ENCODE data around the gene EPHA2. TPM values are rescaled to one million over a fixed set of nuclear protein-coding genes. Genes with fewer than 3 reads are reported as not detected.

EPHA2 gene
- total RNA-seq, 1 experiment from 2014 or later = 91.6 TPM

- no TSS peak for BruUV-seq (replicated peaks)
- Histone ChIP-seq H3K4me1 (ENCODE audit: insufficient read depth, low read length, poor library complexity, severe bottlenecking) (peaks cover 63% of the 10 kb centered on the region), H3K27me3 (replicated peaks; ENCODE audit: insufficient read depth, low read depth, low read length, poor library complexity) (no peaks in the 10 kb centered on the region), H3K4me3 (ENCODE audit: low read depth, low read length, poor library complexity, severe bottlenecking) (no peak overlapping the region), H3K36me3 (ENCODE audit: insufficient read depth, low read length, poor library complexity, severe bottlenecking) (peaks cover 33% of the 10 kb centered on the region), H3K9me3 (ENCODE audit: low read depth, low read length, poor library complexity, severe bottlenecking) (no peaks in the 10 kb centered on the region), H3K27ac (ENCODE audit: low read depth, low read length, poor library complexity, severe bottlenecking) (peak overlapping the region; percentile 77)
- no peak for TF ChIP-seq EZH2 (IDR thresholded peaks at IDR 0.05; ENCODE audit: borderline replicate concordance, low read depth, low read length, poor library complexity, severe bottlenecking)
- TF ChIP-seq CTCF (conservative IDR thresholded peaks at IDR 0.05; ENCODE audit: low read depth, low read length) = no peak
- intact Hi-C loops (cut with micrococcal nuclease; ENCODE audit: unreplicated experiment) = no loop called here
- ChIA-PET POLR2A (ENCODE audit: low non-redundant PET) (interaction anchor here (0.5 kb wide), 1 partner anchor 116 kb away, joined by 3 read pairs; no protein-coding TSS in a partner anchor), CTCF (interaction anchor here (0.5 kb wide), 1 partner anchor 89 kb away, joined by 9 read pairs; no protein-coding TSS in a partner anchor)
- DNase-seq (ENCODE audit: low spot score) = peak; percentile 92
These were observed 14.1 kb downstream of the EPHA2 start for GRCh38 chr1:16141573-16142336.

GRCh38 chr1:16140068-16140596 is 15.7 kb downstream of the EPHA2 start:
- peaks cover 47% of the 10 kb centered on the region for H3K4me1 ChIP-seq (ENCODE audit: insufficient read depth, low read length, poor library complexity, severe bottlenecking)
- CTCF ChIA-PET = no interaction called here
- intact Hi-C loops (cut with micrococcal nuclease; ENCODE audit: unreplicated experiment) = no loop called here
- no peak for DNase-seq (ENCODE audit: low spot score)
- H3K27me3 ChIP-seq (replicated peaks; ENCODE audit: insufficient read depth, low read depth, low read length, poor library complexity) = no peaks in the 10 kb centered on the region
- H3K27ac ChIP-seq (ENCODE audit: low read depth, low read length, poor library complexity, severe bottlenecking) = peak overlapping the region; percentile 77
- H3K36me3 ChIP-seq (ENCODE audit: insufficient read depth, low read length, poor library complexity, severe bottlenecking) = peaks cover 34% of the 10 kb centered on the region
- BruUV-seq (replicated peaks) = no TSS peak
- POLR2A ChIA-PET (ENCODE audit: low non-redundant PET) = no interaction called here
- no peak for TF ChIP-seq CTCF (conservative IDR thresholded peaks at IDR 0.05; ENCODE audit: low read depth, low read length)
- no peak for TF ChIP-seq EZH2 (IDR thresholded peaks at IDR 0.05; ENCODE audit: borderline replicate concordance, low read depth, low read length, poor library complexity, severe bottlenecking)
- no peaks in the 10 kb centered on the region for H3K9me3 ChIP-seq (ENCODE audit: low read depth, low read length, poor library complexity, severe bottlenecking)
- H3K4me3 ChIP-seq (ENCODE audit: low read depth, low read length, poor library complexity, severe bottlenecking) = no peak overlapping the region

- ChIA-PET POLR2A (ENCODE audit: low non-redundant PET) (no interaction called here), CTCF (no interaction called here)
- H3K36me3 ChIP-seq (ENCODE audit: insufficient read depth, low read length, poor library complexity, severe bottlenecking) = peaks cover 40% of the 10 kb centered on the region
- H3K4me1 ChIP-seq (ENCODE audit: insufficient read depth, low read length, poor library complexity, severe bottlenecking) = peaks cover 41% of the 10 kb centered on the region
- no peak for DNase-seq (ENCODE audit: low spot score)
- no peak overlapping the region for H3K4me3 ChIP-seq (ENCODE audit: low read depth, low read length, poor library complexity, severe bottlenecking)
- H3K9me3 ChIP-seq (ENCODE audit: low read depth, low read length, poor library complexity, severe bottlenecking) = no peaks in the 10 kb centered on the region
- H3K27me3 ChIP-seq (replicated peaks; ENCODE audit: insufficient read depth, low read depth, low read length, poor library complexity) = no peaks in the 10 kb centered on the region
- H3K27ac ChIP-seq (ENCODE audit: low read depth, low read length, poor library complexity, severe bottlenecking) = peak overlapping the region; percentile 77
- BruUV-seq (replicated peaks) = no TSS peak
- intact Hi-C loops (cut with micrococcal nuclease; ENCODE audit: unreplicated experiment) = no loop called here
- TF ChIP-seq CTCF (conservative IDR thresholded peaks at IDR 0.05; ENCODE audit: low read depth, low read length) (no peak), EZH2 (IDR thresholded peaks at IDR 0.05; ENCODE audit: borderline replicate concordance, low read depth, low read length, poor library complexity, severe bottlenecking) (no peak)
These were observed 16.4 kb downstream of the EPHA2 start for GRCh38 chr1:16139473-16139962.
